Activated CD4-positive, alpha-beta T cell treated with anti-CD3 and anti-CD28 coated beads, Interleukin-2, amount 10 ng/mL, durations not matched to agents 7 days and 5 days (primary cell): ENCODE measurements around the gene TBC1D17. TPM values are rescaled to one million over a fixed set of nuclear protein-coding genes. Genes with fewer than 3 reads are reported as not detected.
"Not testable (repeated sequence)": the region's sequence is repeated elsewhere in the genome, so short reads cannot be mapped to it uniquely, and the experiment has no call there.

ENCODE experiments used
- CTCF ChIA-PET: fragments of 350-600 bp; sonication (Branson Sonifier 250); formaldehyde crosslinking; loops from one replicate; lab custom pipeline; 2021; ENCODE audit warnings: antibody characterized with exemption; lab: Charles Lee
- POLR2A ChIA-PET: fragments of 350-600 bp; sonication (Branson Sonifier 250); formaldehyde crosslinking; loops from one replicate; lab custom pipeline; 2021; ENCODE audit warnings: antibody characterized with exemption; lab: Charles Lee
- DNase-seq: peaks from one replicate; pipeline ENCODE4 v3.0.0-alpha.2; 2020
- H3K27ac Mint-ChIP-seq: one replicate; pipeline ENCODE4 v1.8.0; 2021; ENCODE audit warnings: mild to moderate bottlenecking, moderate library complexity, mixed read lengths
- H3K27me3 Mint-ChIP-seq: one replicate; pipeline ENCODE4 v1.8.0; 2021; ENCODE audit warnings: mixed read lengths
- H3K36me3 Mint-ChIP-seq: one replicate; pipeline ENCODE4 v1.8.0; 2021; ENCODE audit warnings: low read depth, mixed read lengths
- H3K4me1 Mint-ChIP-seq: one replicate; pipeline ENCODE4 v1.8.0; 2021; ENCODE audit warnings: mixed read lengths
- H3K4me3 Mint-ChIP-seq: one replicate; pipeline ENCODE4 v1.8.0; 2021; ENCODE audit warnings: mild to moderate bottlenecking, moderate library complexity, mixed read lengths
- H3K9me3 Mint-ChIP-seq: one replicate; pipeline ENCODE4 v1.8.0; 2021; ENCODE audit warnings: mixed read lengths
- total RNA-seq, 2 experiments: library from RNA; stranded (reverse); gene quantifications; one replicate each; pipeline ENCODE4 v1.2.3, GENCODE V29; 2021

The TBC1D17 gene
- total RNA-seq, 2 experiments from 2014 or later, result 33.2 to 33.8 TPM

DNA sequence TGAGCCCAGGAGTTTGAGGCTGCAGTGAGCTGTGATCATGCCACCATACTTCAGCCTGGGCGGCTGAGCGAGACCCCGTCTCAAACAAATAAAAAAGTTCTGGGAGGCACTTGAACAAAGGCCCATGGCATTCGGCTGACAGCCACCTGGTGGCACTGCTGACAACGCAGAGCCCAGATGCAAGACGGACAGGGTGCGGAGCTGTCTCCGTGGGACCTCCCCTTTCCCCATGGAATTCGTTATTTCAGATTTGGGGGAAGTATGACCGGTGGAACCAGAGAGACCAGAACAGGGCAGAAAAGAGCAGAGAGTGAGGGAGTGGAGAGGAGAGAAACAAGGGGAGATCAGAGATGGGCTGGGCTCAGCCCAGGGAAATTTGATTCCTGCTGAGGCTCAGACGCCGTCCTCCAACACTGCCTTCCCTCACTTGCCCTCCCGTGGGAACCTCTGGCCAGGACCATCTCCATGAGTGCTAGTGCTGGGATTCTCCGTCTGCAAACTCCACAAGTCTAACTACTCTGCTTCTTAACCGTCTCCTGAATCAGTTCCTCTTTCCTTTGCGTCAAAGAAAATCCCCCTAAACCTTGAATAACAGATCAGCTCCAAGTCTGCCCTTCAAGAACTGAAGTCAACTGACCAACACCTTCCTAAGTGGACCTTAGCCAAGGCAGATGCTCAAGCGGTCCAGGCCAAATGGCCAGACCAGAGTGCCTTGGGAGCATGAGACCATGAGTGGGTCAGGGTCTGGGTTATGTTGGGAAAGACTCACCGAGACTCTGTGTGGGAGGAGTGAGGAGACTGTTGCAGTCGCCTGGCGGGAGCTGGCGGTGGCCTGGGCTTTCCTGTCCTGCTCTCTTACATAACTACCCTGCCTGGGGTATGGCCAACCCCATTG is 39.6 kb downstream of the TBC1D17 start:
- H3K27ac Mint-ChIP-seq, result no peak overlapping the region
- H3K4me1 Mint-ChIP-seq, result peaks cover 37% of the 10 kb centered on the region

GRCh38 chr19:49918089-49918488 is 40.6 kb downstream of the TBC1D17 start:
- Mint-ChIP-seq H3K27ac (no peak overlapping the region), H3K36me3 (peaks cover 61% of the 10 kb centered on the region), H3K4me3 (no peak overlapping the region), H3K9me3 (no peaks in the 10 kb centered on the region), H3K4me1 (peaks cover 34% of the 10 kb centered on the region), H3K27me3 (no peaks in the 10 kb centered on the region)
- DNase-seq, result no peak
- POLR2A ChIA-PET, result interaction anchor here (0.8 kb wide), 1 partner anchor 24 kb away, joined by 4 read pairs; no protein-coding TSS in a partner anchor
- CTCF ChIA-PET, result interaction anchor here (0.7 to 1.5 kb wide), 3 partner anchors 9 to 448 kb away, joined by 4 to 9 read pairs (median 5); no protein-coding TSS in a partner anchor

More for the DNA sequence above, 39.6 kb downstream of the TBC1D17 start:
- ChIA-PET POLR2A (interaction anchor here (0.8 kb wide), 1 partner anchor 23 kb away, joined by 4 read pairs; no protein-coding TSS in a partner anchor), CTCF (interaction anchor here (0.7 to 1.5 kb wide), 3 partner anchors 8 to 449 kb away, joined by 4 to 9 read pairs (median 5); no protein-coding TSS in a partner anchor)
- Mint-ChIP-seq H3K4me3 (no peak overlapping the region), H3K9me3 (no peaks in the 10 kb centered on the region), H3K36me3 (peaks cover 66% of the 10 kb centered on the region), H3K27me3 (no peaks in the 10 kb centered on the region)
- no peak for DNase-seq

- no peaks in the 10 kb centered on the region for H3K9me3 Mint-ChIP-seq
- ChIA-PET POLR2A (no interaction called here), CTCF (interaction anchor here (1.3 kb wide), 1 partner anchor 14 kb away, joined by 4 read pairs; no protein-coding TSS in a partner anchor)
- H3K27me3 Mint-ChIP-seq, result no peaks in the 10 kb centered on the region
- DNase-seq, result no peak
- no peak overlapping the region for H3K27ac Mint-ChIP-seq
- peaks cover 39% of the 10 kb centered on the region for H3K4me1 Mint-ChIP-seq
- peaks cover 55% of the 10 kb centered on the region for H3K36me3 Mint-ChIP-seq
- no peak overlapping the region for H3K4me3 Mint-ChIP-seq
Observed at GRCh38 chr19:49920624-49921363, 43.3 kb downstream of the TBC1D17 start.

DNA sequence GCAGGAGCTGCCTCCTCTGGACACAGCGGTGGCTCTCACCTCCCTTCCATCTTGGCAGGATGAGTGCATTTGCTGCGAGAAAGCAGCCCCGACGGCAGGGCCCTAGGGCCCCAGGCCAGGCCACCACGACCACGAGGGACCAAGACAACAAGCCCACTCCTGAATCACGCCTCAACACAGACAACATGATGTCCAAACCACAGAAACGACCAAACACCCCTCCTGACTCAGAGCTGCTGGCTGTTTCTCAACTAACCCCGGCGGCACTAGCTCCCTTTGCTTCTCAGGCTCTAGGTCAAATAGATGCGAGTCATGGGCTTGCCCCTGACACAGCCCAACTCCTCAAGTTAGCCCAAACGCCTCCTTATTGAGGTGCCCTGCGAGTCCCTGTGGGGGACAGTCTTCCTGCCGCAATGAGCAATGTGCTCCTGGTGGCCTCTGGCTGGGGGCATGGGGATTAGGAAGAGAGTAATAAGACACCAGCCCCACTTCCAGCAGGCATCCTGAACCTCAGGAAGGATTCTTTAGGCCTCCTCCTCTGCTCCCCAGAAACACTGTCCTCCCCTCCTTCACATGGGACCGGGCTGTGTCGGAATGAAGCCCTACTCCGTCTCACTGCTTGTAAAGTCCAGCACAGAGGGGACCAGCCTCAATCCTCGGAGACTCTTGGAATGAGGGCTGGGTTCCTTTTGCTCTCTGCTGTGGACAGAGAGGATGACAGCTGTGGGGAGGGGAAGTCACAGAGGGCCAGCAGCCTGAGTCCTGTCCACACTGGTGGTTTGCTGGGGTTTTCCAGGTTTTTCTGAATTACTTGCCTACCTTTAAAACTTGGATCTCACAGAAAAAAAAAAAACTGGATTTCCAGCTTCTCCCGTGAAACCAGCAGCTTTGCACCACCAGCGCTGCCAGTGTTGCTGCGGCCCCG is 44.6 kb downstream of the TBC1D17 start:
- DNase-seq, result no peak
- H3K4me1 Mint-ChIP-seq, result peaks cover 42% of the 10 kb centered on the region
- no peak overlapping the region for H3K27ac Mint-ChIP-seq
- no peaks in the 10 kb centered on the region for H3K9me3 Mint-ChIP-seq
- H3K27me3 Mint-ChIP-seq, result no peaks in the 10 kb centered on the region
- peaks cover 53% of the 10 kb centered on the region for H3K36me3 Mint-ChIP-seq
- no peak overlapping the region for H3K4me3 Mint-ChIP-seq
- ChIA-PET CTCF (interaction anchor here (0.6 to 1.3 kb wide), 3 partner anchors 15 to 447 kb away, joined by 3 to 4 read pairs (median 3); no protein-coding TSS in a partner anchor), POLR2A (no interaction called here)

DNA sequence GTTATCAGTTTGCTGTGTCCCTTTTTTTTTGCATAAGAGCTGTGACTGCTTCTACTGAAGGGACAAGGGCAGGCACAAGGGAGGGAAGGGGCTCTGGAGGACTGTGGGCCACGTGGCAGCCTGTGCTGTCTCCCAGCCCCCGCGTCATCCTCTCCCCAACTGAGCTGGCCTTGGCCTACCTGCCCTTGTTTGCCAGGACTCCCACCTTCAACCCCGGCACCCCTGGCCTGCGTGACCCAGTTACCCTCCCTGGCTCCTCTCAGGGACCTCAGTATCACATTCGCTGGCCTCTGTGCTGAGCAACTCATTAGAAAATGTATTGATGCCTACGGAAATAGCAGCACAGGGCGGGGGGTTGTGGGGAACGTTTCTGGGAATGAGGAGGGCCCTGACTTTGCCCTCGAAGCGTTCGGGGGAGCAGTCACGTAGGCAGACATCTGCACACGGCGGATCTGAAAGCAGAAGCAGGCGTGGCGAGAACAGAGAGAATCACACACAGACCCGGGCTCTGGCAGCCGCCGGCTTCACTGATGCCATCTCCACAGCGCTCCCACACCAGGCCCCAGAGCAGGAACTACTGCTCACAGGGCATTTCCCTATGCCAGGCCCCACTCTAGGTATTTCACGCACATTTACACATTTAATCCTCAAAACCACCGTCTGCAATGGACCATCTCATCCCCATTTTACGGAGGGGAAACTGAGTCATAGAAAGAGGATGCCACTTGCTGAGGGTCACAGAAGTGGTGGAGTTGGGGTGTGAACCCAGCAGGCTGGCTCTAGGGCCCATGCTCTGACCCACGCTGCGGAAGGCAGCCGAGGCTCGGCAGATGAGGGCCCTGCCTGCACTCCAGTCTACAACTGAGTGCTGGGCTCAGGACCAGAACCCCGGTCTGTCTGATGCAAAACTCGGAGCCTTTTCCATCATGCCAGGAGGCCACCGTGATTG is 45.8 kb downstream of the TBC1D17 start:
- Mint-ChIP-seq H3K9me3 (no peaks in the 10 kb centered on the region), H3K4me1 (peaks cover 48% of the 10 kb centered on the region), H3K36me3 (peaks cover 53% of the 10 kb centered on the region), H3K4me3 (no peak overlapping the region), H3K27ac (no peak overlapping the region), H3K27me3 (no peaks in the 10 kb centered on the region)
- ChIA-PET POLR2A (no interaction called here), CTCF (interaction anchor here (0.6 kb wide), 1 partner anchor 445 kb away, joined by 3 read pairs; no protein-coding TSS in a partner anchor)
- DNase-seq, result no peak

GRCh38 chr19:49924004-49924880 is 46.7 kb downstream of the TBC1D17 start:
- peaks cover 51% of the 10 kb centered on the region for H3K4me1 Mint-ChIP-seq
- ChIA-PET CTCF (interaction anchor here (0.6 to 1.1 kb wide), 2 partner anchors 16 to 17 kb away, joined by 3 read pairs; no protein-coding TSS in a partner anchor), POLR2A (no interaction called here)
- H3K27me3 Mint-ChIP-seq, result no peaks in the 10 kb centered on the region
- no peak overlapping the region for H3K27ac Mint-ChIP-seq
- H3K9me3 Mint-ChIP-seq, result no peaks in the 10 kb centered on the region
- no peak overlapping the region for H3K4me3 Mint-ChIP-seq
- DNase-seq, result no peak
- peaks cover 59% of the 10 kb centered on the region for H3K36me3 Mint-ChIP-seq

DNA sequence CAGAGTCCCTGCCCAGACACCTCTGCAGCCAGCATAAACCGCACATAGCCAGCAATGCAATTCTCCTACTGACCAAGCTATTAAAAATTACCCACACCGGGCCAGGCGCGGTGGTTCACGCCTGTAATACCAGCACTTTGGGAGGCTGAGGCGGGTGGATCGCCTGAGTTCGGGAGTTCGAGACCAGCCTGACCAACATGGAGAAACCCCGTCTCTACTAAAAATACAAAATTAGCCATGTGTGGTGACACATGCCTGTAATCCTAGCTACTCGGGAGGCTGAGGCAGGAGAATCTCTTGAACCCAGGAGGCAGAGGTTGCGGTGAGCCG is 47.3 kb downstream of the TBC1D17 start:
- H3K27me3 Mint-ChIP-seq, POLR2A ChIA-PET: not testable (repeated sequence)
- peaks cover 58% of the 10 kb centered on the region for H3K36me3 Mint-ChIP-seq

GRCh38 chr19:49925486-49925885 is 48.0 kb downstream of the TBC1D17 start:
- DNase-seq, result no peak
- Mint-ChIP-seq H3K9me3 (no peaks in the 10 kb centered on the region), H3K36me3 (peaks cover 61% of the 10 kb centered on the region), H3K27me3 (no peaks in the 10 kb centered on the region), H3K27ac (no peak overlapping the region), H3K4me3 (no peak overlapping the region), H3K4me1 (peaks cover 56% of the 10 kb centered on the region)
- ChIA-PET POLR2A (no interaction called here), CTCF (no interaction called here)

More for the DNA sequence above, 47.3 kb downstream of the TBC1D17 start:
- DNase-seq, H3K9me3 Mint-ChIP-seq, H3K27ac Mint-ChIP-seq, H3K4me3 Mint-ChIP-seq: not testable (repeated sequence)
- CTCF ChIA-PET, result interaction anchor here (0.6 to 1.1 kb wide), 2 partner anchors 17 to 18 kb away, joined by 3 read pairs; no protein-coding TSS in a partner anchor
- H3K4me1 Mint-ChIP-seq, result peaks cover 50% of the 10 kb centered on the region

GRCh38 chr19:49926515-49926914 is 49.0 kb downstream of the TBC1D17 start:
- no peak for DNase-seq
- CTCF ChIA-PET, result interaction anchor here (1.9 kb wide), 1 partner anchor 9 kb away, joined by 9 read pairs; no protein-coding TSS in a partner anchor
- Mint-ChIP-seq H3K4me3 (no peak overlapping the region), H3K9me3 (no peaks in the 10 kb centered on the region), H3K36me3 (peaks cover 55% of the 10 kb centered on the region), H3K4me1 (peaks cover 56% of the 10 kb centered on the region), H3K27ac (no peak overlapping the region), H3K27me3 (no peaks in the 10 kb centered on the region)
- POLR2A ChIA-PET, result no interaction called here

DNA sequence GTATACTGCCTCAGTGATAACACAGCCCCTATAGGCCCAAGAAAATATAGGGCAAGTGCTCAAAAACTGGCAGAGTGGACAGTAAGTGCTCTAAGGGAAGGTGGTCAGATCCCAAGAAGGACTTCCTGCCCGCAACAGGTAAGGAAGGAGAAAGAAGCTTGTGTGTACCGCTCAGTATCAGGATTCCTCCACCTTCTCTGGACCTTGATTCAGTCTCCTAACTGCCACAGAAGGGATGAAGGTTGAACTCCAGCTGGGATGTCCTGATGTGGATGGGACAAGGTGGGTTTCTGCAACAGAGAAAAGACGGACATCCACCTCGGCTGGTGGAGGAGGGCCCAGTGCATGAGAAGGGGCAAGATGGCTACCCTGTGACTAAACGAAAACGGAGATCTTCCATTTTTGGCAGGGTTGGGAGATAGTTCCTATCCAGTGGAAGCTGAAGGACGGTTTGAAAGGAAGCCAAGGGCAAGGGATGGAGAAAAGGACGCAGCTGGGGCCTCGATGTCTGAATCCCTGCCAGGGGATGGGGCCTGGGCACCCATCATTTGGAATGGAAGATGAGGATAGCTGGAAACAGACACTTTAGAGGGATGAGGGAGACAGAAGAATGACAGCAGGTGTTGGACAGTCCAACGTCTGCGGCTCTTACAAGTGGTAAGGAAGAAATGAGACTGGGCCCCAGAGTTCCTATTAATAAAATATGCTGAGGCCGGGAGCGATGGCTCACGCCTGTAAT is 50.2 kb downstream of the TBC1D17 start:
- Mint-ChIP-seq H3K4me3 (peak overlapping the region; percentile 93), H3K27ac (peak overlapping the region; percentile 75), H3K9me3 (no peaks in the 10 kb centered on the region), H3K4me1 (peaks cover 58% of the 10 kb centered on the region), H3K27me3 (no peaks in the 10 kb centered on the region), H3K36me3 (peaks cover 54% of the 10 kb centered on the region)
- POLR2A ChIA-PET, result interaction anchor here (0.8 kb wide), 1 partner anchor 16 kb away, joined by 3 read pairs; no protein-coding TSS in a partner anchor
- DNase-seq, result no peak
- CTCF ChIA-PET, result interaction anchor here (1.0 to 2.6 kb wide), 7 partner anchors 8 to 255 kb away, joined by 3 to 9 read pairs (median 6); partner anchors contain the start of gene AKT1S1
